Measurements from ENCODE around the gene UGDH.
"Not testable (repeated sequence)": the region's sequence is repeated elsewhere in the genome, so short reads cannot be mapped to it uniquely, and the experiment has no call there.

UGDH gene

GRCh38 chr4:39527296-39528060 lies at the start of gene UGDH:
Gene UGDH, minus strand, starts transcription at chr4:39527439. Its CDS starts 5,927 bp downstream, at chr4:39521512.
- DNase-seq (ENCODE audit: low spot score), result peak; percentile 99

GRCh38 chr4:39574946-39575345 lies 47.7 kb upstream of the UGDH start:
- DNase-seq (ENCODE audit: low spot score), result no peak

DNA sequence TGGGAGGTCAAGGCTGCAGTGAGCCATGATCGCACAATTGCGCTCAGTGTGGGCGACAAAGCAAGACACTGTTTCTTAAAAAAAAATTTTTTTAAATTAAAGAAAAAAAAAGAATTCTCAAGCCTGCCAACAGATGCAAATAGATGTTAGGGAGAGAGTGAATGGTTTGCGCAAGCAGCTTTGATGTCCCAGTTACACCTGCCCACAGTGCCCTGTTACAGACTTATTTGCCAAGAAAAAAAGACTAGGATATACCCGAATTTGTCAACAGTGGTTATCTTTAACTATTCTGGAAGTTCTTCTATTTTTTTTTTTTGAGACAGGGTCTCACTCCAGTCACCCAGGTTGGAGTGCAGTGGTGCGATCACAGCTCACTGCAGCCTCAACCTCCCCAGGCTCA lies 44.3 kb upstream of the UGDH start:
- DNase-seq (ENCODE audit: low spot score), result no peak

DNA sequence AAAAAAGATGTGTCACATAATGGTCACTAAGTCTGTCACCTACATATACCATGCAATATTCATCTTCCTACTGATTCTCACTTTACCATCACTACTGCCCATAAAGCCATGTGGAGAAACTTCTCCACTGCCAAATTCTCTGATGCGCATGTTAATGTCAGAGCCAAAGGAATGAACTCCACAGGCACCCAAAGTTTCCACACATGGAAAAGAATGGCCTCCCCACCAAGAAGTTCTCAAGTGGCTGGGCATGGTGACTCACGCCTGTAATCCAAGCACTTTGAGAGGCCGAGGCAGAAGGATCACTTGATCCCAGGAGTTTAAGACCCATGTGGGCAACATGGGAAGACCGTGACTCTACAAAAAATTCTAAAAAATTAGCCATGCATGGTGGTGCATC lies 43.8 kb upstream of the UGDH start:
- DNase-seq (ENCODE audit: low spot score), result no peak

DNA sequence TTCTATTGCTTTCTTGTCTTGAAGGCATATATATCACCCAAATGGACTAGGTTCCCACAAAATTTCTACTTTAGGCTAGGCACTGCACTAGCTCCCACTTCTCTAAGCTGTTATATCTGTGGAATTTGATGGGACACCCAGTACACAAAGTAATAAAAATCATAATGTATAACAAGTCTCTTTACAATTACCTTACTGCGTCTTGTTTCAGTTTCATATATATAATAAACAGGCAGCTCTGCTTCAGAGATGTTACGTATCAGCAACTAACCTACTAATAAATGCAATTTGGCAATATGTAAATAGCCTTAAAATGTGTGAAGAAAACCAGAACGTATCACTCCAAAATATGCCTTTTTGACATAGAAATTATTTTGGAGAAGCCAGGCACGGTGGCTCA lies 42.0 kb upstream of the UGDH start:
- DNase-seq (ENCODE audit: low spot score), result no peak

DNA sequence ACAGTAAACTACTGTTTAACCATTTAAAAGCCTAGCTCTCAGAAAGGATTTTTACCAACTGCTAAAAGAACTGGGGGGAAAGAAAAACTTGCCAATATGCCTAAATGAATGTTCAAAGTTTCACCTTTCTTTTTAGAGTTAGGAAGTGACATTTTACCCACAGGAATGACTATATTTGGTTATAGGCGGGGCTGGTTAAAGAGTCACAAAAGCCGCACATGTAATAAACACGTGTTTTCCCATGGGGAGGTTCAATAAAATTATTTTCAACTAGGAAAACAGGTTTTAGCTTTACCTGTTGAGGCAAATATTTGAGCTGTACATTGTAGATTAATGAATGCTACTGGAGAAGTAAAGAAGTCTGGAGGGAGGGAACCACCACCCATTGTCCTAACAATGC lies 41.6 kb upstream of the UGDH start:
- no peak for DNase-seq (ENCODE audit: low spot score)

DNA sequence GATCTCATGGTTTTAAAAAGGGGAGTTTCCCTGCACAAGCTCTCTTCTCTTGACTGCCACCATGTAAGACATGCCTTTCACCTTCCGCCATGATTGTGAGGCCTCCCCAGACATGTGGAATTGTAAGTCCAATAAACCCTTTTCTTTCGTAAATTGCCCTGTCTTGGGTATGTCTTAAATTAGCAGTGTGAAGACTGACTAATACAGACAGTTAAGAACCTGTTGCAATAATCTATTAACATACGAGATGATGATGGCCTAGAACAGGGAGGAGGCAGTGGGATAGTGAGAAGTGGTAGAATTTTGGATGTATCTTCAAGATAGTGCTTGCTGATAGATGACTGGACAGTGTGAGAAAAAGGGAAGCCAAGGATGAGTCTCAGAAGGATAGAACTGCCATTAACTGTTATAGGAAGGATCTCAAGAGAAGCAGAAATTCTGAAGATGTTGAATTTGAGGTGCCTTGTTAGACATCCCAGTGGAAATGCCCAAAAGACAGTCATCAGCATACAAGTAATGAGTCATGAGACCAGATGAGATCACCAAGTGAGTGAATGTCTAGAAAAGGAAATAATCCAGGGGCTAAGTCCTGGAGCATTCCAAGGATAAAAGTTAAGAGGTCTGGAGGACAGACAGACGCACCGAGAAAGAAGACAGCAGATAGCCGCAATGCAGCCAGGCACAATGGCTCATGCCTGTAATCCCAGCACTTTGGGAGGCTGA lies 38.8 kb upstream of the UGDH start:
- no peak for DNase-seq (ENCODE audit: low spot score)

DNA sequence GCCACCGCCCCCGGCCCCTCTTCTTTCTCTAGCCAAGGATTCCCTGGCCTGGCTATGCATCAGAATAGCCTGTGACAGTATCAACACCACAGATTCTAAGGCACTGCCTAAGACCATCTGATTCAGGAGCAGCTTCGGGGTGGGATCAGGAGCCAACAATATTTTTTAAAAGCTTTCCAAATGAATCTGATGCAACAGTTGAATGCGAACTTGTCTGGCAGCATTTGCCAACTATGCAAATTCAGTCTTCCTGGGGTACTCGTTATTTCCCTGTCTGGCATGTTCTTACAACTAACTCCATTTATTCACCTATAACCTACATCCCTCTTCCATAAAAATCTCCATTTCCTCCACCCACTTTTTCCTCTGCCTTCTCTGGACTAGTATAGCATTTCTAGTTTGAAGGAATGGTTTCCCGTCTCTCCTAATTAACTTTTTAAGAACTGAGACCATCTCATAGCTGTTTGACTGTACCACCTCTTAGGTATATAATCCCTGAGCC lies 36.2 kb upstream of the UGDH start:
- DNase-seq (ENCODE audit: low spot score), result no peak

- no peak for DNase-seq (ENCODE audit: low spot score)
These were observed 35.6 kb upstream of the UGDH start for GRCh38 chr4:39562792-39563191.

GRCh38 chr4:39559626-39560025 lies 32.4 kb upstream of the UGDH start:
- no peak for DNase-seq (ENCODE audit: low spot score)

DNA sequence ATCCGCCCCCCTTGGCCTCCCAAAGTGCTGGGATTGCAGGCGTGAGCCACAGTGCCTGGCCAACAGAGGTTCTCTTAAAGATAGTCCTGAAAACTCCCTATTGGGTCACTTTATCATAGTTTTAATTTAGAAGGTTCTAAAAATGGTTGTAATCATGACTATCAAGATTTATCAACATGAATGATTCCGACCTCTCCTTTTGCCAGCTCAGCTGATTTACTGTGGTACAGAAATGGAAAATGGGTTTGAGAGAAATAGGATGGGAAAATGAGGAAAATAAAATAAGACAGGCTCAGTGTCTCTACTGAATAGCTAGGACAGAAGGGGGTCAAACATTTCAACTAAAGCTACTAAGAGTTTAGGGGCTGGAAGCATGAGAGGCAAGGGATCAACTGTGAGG lies 28.2 kb upstream of the UGDH start:
- no peak for DNase-seq (ENCODE audit: low spot score)

DNA sequence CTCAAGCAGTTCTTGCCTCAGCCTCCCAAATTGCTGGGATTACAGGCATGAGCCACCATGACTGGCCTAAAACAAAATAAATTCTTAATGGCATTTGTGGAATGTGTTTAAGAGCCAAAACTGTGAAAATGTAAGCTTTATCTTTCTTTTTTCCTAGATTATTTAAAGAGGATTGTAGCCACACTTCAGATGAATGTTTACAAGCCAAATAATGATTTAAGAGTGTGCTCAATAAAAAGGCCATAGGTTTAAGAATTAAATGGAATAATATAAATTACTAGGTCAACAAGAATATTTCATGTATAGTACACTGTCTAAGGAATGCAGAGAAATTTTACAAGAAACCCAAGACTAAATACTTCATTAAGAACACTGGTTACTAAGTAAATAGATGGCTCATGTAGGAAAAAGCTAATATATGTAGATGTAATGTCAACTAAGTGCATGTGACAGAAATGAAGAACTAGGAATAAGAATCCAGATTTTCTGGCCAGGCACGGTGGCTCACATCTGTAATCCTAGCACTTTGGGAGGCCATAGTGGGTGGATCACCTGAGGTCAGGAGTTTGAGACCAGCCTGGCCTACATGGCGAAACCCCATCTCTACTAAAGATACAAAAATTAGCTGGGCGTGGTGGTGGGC lies 21.3 kb upstream of the UGDH start:
- DNase-seq (ENCODE audit: low spot score), result no peak

DNA sequence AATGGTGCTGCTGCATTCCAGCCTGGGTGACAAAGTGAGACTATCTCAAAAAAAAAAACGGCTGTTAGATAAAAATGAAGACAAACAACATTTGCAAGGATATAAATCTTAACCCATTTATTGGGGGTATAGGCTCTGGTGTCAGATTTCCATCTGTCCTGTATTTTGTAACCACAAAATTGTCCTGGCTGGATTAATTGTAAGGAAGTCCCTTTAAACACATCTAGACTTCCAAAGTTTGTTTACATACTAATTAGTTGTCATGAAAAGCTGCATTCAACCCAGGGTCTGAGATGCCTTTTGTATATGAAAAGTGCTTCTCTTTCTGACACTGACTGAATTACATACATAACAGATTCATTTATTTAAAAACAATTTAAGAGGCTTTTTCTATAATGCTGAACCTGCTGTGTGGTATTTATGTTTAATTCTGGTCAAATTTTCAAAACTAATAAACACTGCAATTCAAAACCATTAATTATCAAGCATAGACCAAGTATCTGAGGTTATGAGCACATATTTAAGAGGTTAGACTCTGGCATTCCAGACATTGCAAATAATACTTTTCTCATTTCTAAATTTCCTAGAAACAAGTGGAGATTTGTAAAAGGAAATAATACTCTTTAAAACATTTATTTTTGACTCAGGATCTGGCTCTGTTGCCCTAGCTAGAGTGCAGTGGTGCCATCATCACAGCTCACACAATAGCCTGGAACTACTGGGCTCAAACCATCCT lies 17.5 kb upstream of the UGDH start:
- DNase-seq (ENCODE audit: low spot score), result no peak

DNA sequence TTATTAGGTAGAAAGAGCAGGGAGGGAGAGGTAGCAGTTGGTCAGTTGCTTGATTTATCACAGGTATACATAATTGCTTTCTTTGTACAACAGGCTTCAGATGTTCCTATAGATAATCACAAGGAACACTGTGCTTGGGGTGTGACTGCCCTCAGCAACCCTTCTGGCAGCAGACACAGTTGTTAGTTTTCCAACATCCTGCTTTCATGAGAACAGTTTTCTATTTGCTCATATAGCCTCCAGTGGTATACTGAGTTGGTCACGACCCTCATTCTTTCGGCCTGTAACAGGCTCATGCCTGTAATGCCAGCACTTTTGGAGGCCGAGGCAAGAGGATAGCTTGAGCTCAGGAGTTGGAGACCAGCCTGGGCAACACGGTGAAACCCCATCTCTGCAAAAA lies 16.8 kb upstream of the UGDH start:
- not testable (repeated sequence) for DNase-seq (ENCODE audit: low spot score)

DNA sequence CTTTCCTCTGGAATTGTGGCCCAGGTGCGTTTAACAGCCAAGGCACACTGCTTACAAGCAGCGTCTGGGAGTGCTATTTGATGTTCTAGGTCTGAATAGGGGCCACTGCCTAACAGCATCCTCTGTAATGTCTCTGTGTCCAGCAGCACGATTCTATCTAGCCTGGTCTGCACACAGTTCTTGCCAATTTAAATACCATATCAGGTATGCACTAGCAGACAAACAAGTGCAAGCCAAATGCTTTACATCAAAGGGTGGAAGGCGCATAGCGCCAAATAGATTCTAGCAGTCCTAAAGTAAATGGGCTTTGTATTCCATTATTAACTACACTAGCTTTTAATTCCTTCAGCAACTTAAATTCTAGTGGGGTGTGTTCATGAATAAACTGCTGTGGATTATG lies 15.8 kb upstream of the UGDH start:
- no peak for DNase-seq (ENCODE audit: low spot score)

GRCh38 chr4:39542611-39543012 lies 15.4 kb upstream of the UGDH start:
- no peak for DNase-seq (ENCODE audit: low spot score)

GRCh38 chr4:39541987-39542610 lies 14.9 kb upstream of the UGDH start:
- no peak for DNase-seq (ENCODE audit: low spot score)

GRCh38 chr4:39539089-39539611 lies 11.9 kb upstream of the UGDH start:
- DNase-seq (ENCODE audit: low spot score), result no peak

- no peak for DNase-seq (ENCODE audit: low spot score)
These were observed 6.3 kb upstream of the UGDH start for GRCh38 chr4:39533541-39533940.

GRCh38 chr4:39532237-39532636 lies 5.0 kb upstream of the UGDH start:
- DNase-seq (ENCODE audit: low spot score), result not testable (repeated sequence)

GRCh38 chr4:39530682-39531081 lies 3.4 kb upstream of the UGDH start:
- no peak for DNase-seq (ENCODE audit: low spot score)

GRCh38 chr4:39529534-39529933 lies 2.3 kb upstream of the UGDH start:
- DNase-seq (ENCODE audit: low spot score), result no peak

All from cerebellar cortex (tissue), 1 donor.